Measurements from ENCODE around the gene LHFPL6. TPM values are rescaled to one million over a fixed set of nuclear protein-coding genes. Genes with fewer than 3 reads are reported as not detected.

Gene LHFPL6
- total and polyA plus RNA-seq, 2 experiments from 2014 or later, result 12.1 to 14.1 TPM

DNA sequence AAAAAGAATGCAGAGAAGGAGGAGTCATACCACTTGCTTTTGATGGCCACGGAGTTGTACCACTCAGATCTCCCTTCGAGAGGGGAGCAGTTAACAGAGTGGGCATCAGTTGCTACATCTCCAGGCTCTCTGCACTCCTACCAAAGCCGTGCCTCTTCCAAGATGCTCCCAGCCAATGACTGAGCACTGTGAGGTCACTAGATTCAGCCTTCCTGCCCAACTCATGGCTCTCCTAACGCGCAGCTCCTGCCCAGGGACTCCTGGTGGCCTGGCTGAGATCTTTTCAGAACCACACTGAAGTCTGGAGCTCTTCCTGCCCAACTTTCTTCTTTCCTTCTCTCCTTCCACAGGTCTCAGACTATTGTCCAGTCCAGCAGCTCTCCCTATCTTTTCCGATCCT, 66.7 kb downstream of the LHFPL6 start:
- no peak overlapping the region for H3K27ac ChIP-seq
- DNase-seq (ENCODE audit: low spot score), result no peak

DNA sequence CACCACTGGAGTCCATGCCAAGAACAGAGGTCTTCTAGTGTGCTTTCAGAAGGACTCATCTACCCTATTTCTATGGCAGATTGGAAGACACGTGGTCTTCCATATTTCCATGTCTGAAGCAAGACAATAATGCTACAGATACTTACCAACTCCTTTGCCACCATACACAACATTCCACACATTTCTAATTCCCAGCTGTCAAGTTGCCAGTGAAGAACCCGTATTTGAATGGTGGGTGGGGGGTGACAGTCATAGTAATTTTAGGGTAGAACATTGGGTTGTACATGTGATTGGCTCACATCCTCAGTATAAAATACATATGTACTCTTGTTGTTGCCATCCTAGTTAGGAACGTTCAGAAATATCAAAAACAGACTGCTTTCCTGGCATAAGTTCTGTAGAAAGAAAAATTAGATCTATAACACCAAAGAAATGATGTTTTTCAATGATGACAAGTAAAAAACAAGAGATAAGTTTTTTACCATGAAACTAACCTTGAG, 69.3 kb downstream of the LHFPL6 start:
- 58% methylated on average over 3 of the region's 3 CpGs for WGBS (ENCODE audit: low lambda C conversion rate, missing lambda C conversion rate)
- no peak for DNase-seq (ENCODE audit: low spot score)

More for the DNA sequence above, 66.7 kb downstream of the LHFPL6 start:
- Histone ChIP-seq H3K9me3 (ENCODE audit: low read depth) (no peaks in the 10 kb centered on the region), H3K79me2 (no peaks in the 10 kb centered on the region), H3K36me3 (replicated peaks; ENCODE audit: insufficient read depth, low read depth) (no peaks in the 10 kb centered on the region), H3K4me1 (ENCODE audit: insufficient read depth) (peaks cover 3% of the 10 kb centered on the region), H2AFZ (no peak overlapping the region), H4K20me1 (ENCODE audit: insufficient read depth, poor library complexity, severe bottlenecking) (no peaks in the 10 kb centered on the region), H3K4me2 (no peak overlapping the region), H3K27me3 (no peaks in the 10 kb centered on the region), H3K4me3 (no peak overlapping the region), H3K9me2 (replicated peaks; ENCODE audit: insufficient read depth) (no peaks in the 10 kb centered on the region)
- 94% methylated on average over 6 of the region's 6 CpGs for WGBS (ENCODE audit: low lambda C conversion rate, missing lambda C conversion rate)
- TF ChIP-seq EZH2phosphoT487 (IDR thresholded peaks at IDR 0.05; ENCODE audit: low read depth, severe bottlenecking, unreplicated experiment) (no peak), EZH2 (IDR thresholded peaks at IDR 0.05; ENCODE audit: borderline replicate concordance) (no peak)
- TF ChIP-seq, protein P1, sequence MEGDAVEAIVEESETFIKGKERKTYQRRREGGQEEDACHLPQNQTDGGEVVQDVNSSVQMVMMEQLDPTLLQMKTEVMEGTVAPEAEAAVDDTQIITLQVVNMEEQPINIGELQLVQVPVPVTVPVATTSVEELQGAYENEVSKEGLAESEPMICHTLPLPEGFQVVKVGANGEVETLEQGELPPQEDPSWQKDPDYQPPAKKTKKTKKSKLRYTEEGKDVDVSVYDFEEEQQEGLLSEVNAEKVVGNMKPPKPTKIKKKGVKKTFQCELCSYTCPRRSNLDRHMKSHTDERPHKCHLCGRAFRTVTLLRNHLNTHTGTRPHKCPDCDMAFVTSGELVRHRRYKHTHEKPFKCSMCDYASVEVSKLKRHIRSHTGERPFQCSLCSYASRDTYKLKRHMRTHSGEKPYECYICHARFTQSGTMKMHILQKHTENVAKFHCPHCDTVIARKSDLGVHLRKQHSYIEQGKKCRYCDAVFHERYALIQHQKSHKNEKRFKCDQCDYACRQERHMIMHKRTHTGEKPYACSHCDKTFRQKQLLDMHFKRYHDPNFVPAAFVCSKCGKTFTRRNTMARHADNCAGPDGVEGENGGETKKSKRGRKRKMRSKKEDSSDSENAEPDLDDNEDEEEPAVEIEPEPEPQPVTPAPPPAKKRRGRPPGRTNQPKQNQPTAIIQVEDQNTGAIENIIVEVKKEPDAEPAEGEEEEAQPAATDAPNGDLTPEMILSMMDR (IDR thresholded peaks at IDR 0.05; ENCODE audit: poor library complexity), result no peak

DNA sequence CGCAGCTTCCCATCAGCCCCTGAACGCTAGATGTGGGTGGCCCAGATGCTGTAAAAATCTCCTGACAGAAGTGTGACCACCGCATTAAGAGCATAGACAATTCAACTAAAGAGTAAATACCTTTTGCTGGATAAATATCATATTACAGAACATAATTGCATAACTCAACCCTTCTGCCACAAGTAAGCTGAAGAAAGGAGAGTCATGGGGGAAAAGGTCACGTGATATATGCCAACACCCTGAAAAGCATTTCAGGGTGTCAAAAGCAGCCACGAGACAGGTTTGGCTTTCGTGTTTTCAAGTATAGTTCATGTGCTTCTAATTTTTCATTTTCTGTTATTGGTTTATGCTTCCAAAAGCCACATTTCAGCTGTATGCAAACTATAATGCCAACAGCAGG, 71.3 kb downstream of the LHFPL6 start:
- Histone ChIP-seq H3K4me2 (no peak overlapping the region), H3K79me2 (no peaks in the 10 kb centered on the region), H3K27me3 (no peaks in the 10 kb centered on the region), H2AFZ (no peak overlapping the region), H3K36me3 (replicated peaks; ENCODE audit: insufficient read depth, low read depth) (no peaks in the 10 kb centered on the region), H3K9me3 (ENCODE audit: low read depth) (no peaks in the 10 kb centered on the region), H3K4me1 (ENCODE audit: insufficient read depth) (no peaks in the 10 kb centered on the region), H3K9me2 (replicated peaks; ENCODE audit: insufficient read depth) (no peaks in the 10 kb centered on the region), H3K27ac (no peak overlapping the region), H4K20me1 (ENCODE audit: insufficient read depth, poor library complexity, severe bottlenecking) (no peaks in the 10 kb centered on the region), H3K4me3 (no peak overlapping the region)
- no peak for TF ChIP-seq EZH2 (IDR thresholded peaks at IDR 0.05; ENCODE audit: borderline replicate concordance)
- TF ChIP-seq EZH2phosphoT487 (IDR thresholded peaks at IDR 0.05; ENCODE audit: low read depth, severe bottlenecking, unreplicated experiment), result no peak
- TF ChIP-seq, protein P1 (IDR thresholded peaks at IDR 0.05; ENCODE audit: poor library complexity), result no peak
- 68% methylated on average over 6 of the region's 6 CpGs for WGBS (ENCODE audit: low lambda C conversion rate, missing lambda C conversion rate)
- no peak for DNase-seq (ENCODE audit: low spot score)

More for the DNA sequence above, 69.3 kb downstream of the LHFPL6 start:
- H3K4me1 ChIP-seq (ENCODE audit: insufficient read depth), result no peaks in the 10 kb centered on the region
- H3K36me3 ChIP-seq (replicated peaks; ENCODE audit: insufficient read depth, low read depth), result no peaks in the 10 kb centered on the region
- TF ChIP-seq EZH2phosphoT487 (IDR thresholded peaks at IDR 0.05; ENCODE audit: low read depth, severe bottlenecking, unreplicated experiment) (no peak), EZH2 (IDR thresholded peaks at IDR 0.05; ENCODE audit: borderline replicate concordance) (no peak)
- TF ChIP-seq, protein P1 (IDR thresholded peaks at IDR 0.05; ENCODE audit: poor library complexity), result no peak
- no peaks in the 10 kb centered on the region for H3K9me2 ChIP-seq (replicated peaks; ENCODE audit: insufficient read depth)
- no peak overlapping the region for H3K27ac ChIP-seq
- no peak overlapping the region for H3K4me3 ChIP-seq
- no peaks in the 10 kb centered on the region for H4K20me1 ChIP-seq (ENCODE audit: insufficient read depth, poor library complexity, severe bottlenecking)
- no peaks in the 10 kb centered on the region for H3K9me3 ChIP-seq (ENCODE audit: low read depth)
- H3K27me3 ChIP-seq, result no peaks in the 10 kb centered on the region
- no peaks in the 10 kb centered on the region for H3K79me2 ChIP-seq
- no peak overlapping the region for H3K4me2 ChIP-seq
- H2AFZ ChIP-seq, result no peak overlapping the region

All from hepatocyte (in vitro differentiated cells).